ENCODE results near the gene PTPN1.
"Not testable (repeated sequence)": the region's sequence is repeated elsewhere in the genome, so short reads cannot be mapped to it uniquely, and the experiment has no call there.

PTPN1 gene

DNA sequence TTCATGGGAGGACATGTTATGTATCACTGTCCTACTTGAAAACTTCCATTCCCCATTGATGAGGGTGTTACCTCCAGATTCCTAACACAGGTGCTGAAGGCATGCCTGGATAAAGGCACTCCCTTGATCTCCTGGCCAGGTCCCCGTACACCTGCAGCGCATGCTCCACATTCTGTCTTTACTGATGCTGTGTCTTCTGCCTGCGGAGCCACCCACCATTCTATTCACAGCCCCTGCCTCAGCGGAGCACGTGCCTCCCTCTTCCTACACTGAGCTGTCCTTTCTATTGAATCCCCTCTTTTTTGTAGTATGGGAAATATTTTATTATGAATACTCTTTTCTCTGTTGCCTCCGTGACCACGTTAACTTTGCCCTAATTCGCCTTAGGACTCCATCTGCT, 25.0 kb downstream of the PTPN1 start:
- DNase-seq = no peak

DNA sequence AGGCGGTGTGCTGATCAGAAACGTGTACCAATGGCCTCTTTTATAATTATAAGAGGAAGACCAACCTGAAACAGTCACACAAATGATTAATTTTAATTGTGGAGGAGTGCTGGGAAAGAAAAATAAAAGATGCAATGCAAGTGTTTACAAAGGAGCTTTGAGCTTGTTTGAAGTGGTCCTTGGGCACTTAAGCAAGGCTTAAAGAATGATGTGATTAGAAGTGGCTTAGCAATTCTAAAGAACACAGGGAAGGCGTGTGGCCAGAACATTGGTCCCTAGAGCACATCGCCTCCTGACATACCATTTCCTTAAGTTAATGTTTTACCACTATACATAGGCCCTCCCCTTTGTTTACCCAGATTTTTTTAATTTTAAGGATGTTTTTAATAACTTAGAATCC, 26.1 kb downstream of the PTPN1 start:
- DNase-seq = no peak

DNA sequence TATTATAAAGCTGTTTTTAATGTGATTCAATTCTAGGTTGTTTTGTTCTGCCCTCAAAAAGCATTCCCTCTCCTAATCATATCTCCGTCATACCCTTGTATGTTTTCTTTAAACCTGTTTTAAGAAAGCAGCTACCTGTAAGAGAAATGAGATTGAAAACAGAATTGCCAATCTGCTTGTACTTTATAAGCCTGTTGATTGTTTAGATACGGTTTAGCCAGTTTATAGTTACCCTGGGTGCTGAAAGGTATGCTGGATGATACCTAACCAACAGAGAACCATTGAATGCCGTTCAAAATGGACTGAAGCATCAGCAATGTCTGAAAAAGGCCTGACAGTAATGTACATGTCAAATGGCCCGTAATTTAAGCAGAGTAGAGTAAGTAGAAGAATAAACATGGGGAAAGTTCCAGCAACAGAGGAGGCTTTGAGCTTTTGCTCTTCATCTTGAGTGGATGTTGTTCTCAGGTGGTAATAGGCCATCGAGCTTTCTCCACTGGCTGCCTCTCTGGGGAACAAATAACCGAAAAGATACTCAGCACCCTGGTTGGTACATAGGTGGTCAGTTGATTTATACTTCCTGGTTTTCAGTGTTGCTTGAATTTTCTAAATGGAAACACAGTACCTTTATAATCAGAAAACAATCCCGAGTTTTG, 27.5 kb downstream of the PTPN1 start:
- no peak for DNase-seq

DNA sequence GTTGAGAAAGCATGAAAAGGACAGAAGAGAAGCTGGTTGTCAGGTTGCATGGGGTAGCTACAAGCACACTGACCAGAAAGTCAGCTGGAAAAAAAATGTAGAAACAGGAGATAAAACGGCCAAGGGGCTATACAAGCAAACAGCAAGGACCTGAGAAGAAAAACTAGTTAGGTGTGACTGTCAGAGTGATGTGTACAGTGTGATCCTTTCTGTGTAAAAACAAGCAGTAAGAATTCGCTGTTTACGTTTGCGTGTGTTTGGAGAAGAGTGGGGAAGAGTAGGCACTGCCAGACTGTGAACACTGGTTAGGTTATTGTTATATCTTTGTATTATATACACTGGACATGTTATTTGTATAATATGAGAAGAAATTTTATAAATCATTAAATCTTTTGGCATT, 28.1 kb downstream of the PTPN1 start:
- DNase-seq = no peak

DNA sequence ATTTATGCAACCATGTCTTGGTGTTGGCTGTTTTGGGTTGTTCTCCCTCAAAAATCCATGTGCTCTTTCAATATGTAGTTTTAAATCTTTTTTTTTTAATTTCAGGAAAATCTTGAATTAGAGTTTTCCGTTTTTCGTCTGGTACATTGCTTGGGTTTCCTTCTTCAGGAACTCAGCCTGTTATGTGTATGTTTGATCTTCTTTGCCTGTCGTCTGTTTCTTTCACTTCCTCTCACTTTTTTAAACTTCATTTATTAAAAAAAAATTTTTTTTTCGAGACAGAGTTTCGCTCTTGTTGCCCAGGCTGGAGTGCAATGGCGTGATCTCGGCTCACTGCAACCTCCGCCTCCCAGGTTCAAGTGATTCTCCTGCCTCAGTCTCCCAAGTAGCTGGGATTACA, 29.6 kb downstream of the PTPN1 start:
- not testable (repeated sequence) for DNase-seq

DNA sequence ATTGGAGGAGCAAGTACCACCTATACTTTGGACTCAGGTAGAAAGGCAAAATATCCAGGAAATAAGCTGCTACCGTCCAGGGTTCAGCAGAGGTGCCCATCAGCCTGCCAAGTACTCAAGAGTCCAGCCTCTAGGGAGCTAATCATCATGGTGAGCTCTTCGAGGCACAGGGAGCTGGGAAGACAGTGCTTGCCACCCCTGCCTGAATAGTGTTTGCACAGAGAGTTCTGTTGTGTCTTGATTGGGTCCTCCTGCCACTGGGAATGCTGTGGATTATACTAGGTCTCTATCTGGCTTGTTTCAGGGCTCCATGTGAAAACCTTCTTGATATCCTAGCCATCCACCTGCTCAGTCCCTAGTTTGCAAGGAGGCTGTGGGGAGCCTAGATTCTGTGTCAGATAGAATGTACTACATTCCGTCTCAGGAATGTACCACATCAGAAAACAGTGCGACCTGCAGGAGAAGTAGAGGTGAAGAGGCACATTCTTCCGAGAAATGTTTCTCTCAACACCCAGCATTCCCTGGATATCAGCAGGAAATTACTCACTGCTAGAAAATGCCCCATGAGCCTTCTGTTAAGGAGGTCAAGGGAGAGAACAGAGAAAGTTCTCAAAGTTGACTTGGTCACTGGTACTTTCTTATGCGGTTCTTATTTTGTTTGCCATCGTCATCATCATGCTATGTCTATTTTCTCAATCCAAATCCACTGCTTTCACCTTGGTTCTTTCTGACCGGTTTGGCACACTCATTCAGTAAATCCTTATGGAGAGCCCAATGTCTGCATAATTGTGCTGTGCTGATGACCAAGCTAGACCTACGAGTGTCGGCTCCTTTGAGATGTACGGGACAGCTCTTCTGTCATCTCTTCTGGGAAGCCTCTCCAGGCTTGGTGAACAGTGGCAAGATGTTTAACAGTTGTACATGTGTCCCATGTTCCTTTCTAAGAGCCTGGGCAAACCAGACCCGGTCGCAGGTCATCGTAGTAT, 30.7 kb downstream of the PTPN1 start:
- no peak for DNase-seq

DNA sequence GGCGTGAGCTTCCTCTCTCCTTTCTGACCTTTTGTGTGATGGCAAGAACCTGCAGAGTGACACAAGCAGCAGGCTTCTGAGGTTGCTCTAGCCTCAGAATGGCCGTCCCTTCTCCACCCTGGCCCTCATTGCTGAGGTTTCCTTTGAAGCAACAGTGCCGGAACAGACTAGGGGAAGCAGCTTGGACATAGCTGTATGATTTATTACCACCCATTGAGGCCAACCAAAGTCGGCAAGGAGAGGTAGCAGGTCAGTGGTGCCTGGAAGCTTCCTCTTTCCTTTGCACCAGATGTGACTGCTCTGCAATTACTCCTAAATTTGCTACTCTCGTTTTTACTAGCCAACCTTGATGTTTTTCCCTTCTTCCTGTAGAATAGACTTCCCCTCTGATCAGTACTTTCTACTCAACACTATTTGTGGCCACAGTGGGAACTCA, 31.4 kb downstream of the PTPN1 start:
- DNase-seq = peak; percentile 87

DNA sequence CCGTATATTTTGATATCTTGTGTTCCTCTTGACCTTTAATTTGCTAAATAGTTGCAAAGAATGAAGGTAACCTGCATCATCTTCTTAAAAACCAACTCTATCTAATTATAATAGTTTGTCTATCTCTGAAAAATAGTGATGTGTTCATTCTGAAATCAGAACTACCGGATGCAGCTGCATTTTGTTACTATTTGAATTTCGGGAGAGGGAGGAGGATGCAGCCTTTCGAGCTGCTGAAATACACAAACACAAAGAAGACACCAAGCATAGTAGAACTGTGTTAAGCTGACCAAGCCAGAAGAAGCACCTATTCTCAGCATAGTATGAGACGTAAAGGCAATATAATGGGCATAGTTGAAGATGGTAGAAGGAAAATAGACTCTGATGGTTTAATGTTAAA, 33.1 kb downstream of the PTPN1 start:
- DNase-seq = no peak

DNA sequence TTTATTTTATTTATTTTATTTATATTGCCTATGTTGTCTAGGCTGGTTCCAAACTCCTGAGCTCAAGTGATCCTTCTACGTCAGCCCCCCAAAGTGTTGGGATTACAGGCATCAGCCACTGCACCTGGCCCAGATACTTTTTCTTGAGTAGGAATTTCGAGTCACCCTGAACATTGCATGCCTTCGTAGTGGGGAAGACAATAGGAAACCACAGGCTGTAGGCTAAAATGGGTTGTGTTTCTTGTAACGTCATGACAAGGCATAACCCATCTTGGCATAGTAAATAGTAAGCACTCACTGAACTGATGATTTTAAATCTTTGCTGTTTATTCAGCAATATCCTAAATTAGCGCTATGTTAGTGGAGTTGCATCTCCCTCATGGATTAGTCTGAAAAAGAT, 34.9 kb downstream of the PTPN1 start:
- DNase-seq = peak; percentile 36

DNA sequence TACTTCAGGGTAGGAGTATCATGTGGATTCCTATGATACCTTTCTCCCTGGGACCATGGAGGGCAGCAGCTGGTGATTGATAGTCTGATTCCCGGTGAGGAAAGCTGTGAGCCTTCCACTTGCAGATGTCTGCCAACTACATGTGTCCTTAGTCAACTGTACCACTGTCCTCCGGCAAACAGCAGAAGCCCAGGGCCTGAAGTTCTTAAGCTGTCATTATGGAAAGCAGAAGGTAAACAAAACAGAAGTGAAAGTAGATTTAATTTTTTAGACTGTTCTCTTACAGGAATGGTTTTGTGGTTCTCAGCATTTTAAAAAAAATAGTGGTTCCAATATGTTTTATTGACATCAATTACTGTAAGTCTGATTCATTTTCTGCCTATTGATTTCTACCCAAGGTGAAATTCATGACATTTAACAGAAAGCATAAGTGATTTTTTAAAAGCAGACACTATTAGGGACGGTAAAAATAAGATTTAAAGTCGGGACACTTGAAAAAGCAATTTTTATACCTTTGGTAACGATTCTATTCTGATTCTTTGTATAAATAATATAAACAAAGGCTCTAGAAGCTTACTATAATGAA, 36.6 kb downstream of the PTPN1 start:
- no peak for DNase-seq

DNA sequence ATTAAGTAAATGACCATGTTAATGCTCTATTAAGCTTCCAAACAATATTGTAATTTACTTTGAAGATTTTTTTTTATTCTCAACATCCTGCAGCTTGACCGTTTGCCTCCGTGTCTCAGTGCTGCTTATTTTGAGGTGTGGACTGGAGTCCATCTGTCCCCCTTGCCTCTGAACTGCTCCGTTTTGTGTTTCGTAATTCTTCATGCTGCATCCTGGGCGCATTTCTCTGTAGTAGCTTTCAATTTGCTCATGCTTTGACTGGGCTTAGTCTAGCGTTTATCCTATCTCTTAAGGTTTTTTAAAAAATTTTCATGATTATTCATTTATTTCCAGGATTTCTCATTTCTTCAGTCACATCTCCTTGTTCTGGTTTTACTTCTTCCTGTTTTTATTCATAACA, 37.8 kb downstream of the PTPN1 start:
- no peak for DNase-seq

DNA sequence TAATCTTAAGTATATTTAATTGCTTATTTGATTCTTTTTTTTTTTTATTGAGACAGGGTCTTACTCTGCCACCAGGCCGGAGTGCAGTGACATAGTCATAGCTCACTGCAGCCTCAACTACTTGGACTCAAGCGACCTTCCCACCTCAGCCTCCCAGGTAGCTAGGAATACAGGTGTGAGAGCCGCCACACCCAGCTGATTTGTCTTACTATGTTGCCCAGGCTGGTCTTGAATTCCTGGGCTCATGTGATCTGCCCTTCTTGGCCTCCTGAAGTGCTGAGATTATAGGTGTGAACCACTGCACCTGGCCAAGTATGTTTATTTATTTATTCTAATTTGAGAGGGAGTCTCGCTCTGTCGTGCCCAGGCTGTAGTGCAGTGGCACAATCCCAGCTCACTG, 38.2 kb downstream of the PTPN1 start:
- DNase-seq = no peak

DNA sequence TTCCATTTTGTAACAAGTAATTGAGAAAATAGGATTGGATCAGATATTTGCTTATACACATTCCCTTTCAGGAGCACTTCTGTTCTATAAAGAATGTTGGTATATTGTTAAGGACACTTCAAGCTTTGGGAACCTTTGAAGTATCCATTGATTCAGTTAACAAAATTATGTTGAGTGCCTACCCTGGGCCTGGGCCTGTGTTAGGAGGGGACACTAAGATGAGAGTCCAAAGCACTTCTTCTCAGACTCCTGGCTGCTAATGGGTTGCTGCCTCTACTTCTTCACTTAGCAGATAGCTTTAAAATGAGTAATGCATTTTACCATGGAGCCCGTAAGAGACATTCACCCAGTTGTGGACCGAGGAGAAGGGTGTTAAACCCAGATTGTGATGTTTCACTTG, 40.3 kb downstream of the PTPN1 start:
- no peak for DNase-seq

DNA sequence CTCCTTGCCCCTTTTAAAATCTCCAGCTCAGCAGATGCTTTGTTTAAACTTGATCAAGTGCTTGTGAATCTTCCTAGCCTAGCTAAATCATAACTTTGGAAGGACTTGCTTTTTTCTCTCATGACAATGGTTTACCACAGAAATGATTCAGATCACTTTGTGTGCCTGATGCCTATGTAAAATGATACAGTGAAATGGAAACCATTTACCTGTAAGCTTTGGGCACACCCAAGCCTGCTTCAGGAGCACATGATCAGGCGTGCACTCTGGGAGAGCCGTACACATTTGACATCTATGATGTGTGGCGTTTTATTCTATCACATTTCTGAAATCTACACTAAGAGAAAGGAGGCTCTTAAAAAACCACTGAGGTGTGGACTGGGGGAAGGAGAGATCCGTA, 41.1 kb downstream of the PTPN1 start:
- DNase-seq = no peak

DNA sequence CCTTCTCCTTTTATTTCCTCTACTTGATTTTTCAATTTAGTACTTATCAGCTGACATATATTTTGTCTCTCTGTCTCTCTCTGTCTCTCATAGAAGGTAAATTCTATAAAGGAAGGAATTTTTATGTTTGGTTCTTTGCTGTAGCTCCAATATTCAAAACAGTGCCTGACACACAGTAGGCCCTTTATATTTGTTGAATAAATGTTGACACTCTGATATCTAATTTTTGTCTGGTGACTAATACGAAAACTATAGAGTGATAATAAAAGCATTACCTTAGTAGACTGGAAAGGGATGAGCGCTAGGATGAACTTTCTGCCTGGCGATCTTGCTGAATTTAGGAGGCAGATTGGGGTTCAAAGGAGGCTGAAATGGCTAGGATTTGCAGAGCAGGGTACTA, 42.8 kb downstream of the PTPN1 start:
- DNase-seq = no peak

DNA sequence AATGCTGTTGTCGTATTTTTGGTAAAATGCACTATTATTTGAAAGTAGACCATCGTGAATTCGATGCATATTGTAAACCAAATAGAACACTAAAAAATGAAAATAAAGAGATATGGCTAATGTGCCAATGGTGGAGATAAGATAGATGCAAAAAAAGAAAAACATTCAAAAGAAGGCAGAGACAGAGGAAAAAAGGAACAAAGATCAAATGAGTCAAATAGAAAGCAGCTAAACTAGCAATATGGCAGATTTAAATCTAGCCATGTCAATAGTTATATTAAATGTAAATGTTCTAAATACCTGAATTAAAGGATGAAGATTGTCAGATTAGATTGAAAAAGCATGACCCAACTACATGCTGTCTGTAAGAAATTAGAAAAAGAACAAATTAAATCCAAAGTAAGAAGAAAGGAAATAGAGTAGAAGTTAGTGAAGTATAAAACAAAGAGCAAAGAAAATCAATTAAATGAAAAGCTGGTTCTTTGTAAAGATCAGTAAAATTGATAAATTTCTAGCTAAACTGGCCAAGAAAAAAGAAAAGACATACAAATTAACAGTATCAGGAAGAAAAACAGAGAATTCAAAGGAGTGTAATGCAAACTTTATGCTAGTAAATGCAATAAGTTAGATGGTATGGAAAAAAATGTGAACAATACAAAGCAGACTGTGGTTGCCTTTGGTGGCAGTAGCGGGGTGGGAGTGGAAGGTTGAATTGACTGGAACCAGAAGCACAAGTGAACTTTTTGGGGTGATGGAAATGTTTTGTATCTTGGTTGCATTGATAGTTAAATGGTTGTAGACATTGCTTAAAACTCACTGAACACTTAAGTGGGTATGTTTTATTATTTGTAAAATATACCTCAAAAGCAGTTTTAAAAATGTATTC, 44.8 kb downstream of the PTPN1 start:
- DNase-seq = no peak

DNA sequence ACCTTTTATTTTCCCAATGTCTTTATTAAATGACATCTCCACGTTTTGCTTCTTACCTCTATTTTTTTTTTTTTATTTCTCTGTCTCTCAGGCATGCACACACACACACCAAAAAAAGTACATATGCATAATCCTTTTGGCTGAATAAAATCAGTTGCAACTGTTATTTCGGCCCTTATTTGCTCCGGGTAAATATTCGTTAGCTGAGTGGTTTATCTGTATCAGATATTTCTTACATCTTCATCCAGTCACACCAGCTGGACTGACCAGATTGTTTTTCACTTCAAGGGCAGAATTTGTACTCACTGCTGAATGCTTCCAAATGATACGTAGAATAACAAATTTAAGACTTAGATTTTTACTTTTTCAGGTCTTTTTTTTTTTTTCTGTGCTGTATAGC, 45.5 kb downstream of the PTPN1 start:
- no peak for DNase-seq

DNA sequence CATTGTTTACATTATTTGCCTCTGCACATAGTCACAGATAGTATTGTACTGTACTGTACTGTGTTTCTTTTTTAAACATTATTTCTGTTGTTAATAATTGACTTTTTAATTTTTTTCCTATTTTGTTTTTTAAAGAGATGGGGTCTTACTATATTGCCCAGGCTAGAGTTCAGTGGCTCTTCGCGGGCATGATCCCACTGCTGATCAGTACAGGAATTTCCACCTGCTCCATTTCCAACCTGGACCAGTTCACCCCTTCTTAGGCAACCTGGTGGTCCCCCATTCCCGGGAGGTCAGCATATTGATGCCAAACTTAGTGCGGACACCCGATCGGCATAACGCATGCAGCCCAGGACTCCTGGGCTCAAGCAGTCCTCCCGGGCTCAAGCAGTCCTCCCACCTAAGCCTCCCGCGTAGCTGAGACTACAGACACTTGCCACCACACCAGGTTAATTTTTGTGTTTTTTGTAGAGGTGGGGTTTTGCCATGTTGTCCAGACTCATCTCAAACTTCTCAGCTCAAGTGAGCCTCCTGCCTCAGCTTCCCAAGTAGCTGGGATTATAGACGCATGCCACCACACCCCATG, 47.5 kb downstream of the PTPN1 start:
- no peak for DNase-seq

DNA sequence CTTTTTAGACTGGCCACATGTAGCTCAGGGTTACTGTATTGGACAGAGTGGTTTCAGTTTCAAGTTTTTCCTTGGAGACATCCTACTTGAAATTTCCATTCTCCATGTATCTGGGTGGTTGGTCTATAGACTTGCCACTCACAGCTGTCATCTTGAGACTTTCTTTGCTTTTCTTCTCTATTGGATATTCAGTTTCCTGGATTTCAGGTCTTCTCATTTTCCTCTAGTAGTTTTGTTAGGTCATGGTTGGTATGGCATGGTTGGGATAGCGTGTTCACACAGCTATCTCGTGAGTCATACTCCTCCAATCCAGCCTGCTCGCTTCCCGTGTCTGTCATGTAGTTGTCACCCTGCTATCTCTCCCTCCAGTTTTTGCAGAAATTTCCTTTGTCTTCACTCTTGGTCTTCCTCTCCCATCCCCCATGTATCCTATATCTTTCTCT, 48.3 kb downstream of the PTPN1 start:
- peak; percentile 65 for DNase-seq

DNA sequence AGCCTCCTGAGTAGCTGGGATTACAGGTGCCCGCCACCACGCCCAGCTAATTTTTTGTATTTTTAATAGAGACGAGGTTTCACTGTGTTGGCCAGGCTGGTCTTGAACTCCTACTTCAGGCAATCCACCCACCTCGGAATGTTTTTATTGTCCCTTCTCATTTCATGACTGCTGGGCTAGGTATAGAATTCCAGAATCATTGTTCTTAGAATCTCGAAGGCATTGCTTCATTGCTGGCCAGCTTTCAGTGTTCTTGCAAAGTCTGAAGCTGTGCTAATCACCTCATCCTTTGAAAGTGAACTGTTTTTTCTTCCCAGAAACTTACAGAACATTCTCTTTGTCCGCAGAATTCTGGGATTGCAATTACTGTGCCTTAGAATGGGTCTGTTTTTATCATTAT, 49.0 kb downstream of the PTPN1 start:
- no peak for DNase-seq

DNA sequence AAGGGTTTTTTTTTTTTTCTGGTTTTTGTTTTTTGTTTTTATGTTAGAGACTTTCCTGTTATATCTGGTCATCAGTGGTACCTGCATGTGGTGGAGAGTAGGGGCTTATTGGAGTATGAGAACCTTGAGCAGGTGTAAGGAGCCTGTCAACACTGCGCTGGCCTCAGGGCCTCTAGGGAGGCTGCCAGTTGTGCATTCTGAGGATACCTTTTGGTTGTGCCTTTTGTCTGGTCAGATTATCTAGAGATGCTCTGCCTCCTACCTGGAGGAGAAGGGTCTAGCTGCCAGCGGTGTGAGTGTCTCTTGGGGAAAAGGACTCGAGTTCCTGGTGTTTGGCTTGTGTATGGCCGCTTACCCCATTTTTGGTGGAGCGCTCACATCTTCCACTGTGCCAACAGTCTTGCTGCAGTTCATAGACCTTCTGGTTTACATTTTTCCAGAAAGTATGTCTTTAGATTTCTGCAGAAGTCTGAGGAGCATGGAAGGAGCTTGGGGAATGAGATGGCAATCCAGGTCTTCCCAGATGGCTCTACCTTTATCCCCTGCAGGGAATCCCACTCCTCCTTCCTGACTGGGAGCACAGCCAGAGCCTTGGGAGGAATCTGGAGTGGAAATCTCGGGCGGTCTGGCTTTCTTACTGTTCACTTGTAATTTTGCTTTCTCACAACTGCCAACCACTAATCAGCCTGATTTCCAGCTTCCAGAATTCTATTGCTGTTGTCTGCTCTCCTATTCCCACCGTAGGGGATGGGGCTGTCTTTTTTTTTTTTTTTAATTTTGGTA, 49.9 kb downstream of the PTPN1 start:
- no peak for DNase-seq

DNA sequence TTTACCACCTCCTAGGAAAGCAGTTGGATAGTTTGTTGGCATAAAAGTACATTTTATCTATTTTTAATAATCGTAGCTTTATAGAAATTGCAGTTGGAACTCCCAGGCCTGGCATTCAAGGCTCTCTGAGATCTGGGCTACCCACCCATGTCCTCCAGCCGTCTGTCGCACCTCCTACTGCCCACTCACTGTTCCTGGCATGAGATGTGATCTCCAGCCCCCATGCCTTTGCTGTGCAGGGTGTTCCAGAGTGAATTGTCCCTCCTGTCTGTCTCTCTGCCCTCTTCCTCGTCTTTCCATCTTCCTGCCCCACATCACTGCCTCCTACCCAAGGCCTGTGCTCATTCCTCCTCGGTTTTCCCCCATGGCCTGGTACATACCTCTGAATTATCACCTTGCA, 50.7 kb downstream of the PTPN1 start:
- no peak for DNase-seq

Measured in hematopoietic multipotent progenitor cell treated with erythropoietin and hydrocortisone succinate and interleukin-3 and kit ligand, for 4 days (in vitro differentiated cells).